Mesenchymal stem cell (in vitro differentiated cells and primary cell): Measurements from ENCODE around the gene TRAP1.
A peak's percentile ranks its signal among the peaks of the same experiment; 100 is the strongest.

Experiments used
- DNase-seq: peaks from one replicate; pipeline ENCODE4 v3.0.0-alpha.2; 2013
- H2AFZ ChIP-seq: one replicate; pipeline ENCODE4 v1.6.1; 2013; ENCODE audit warnings: low read depth, mild to moderate bottlenecking, control low read depth, inconsistent platforms, low read length, moderate library complexity
- H2AK5ac ChIP-seq: 2 replicates; pipeline ENCODE4 v1.6.1; 2013; ENCODE audit warnings: low read length, moderate library complexity, mild to moderate bottlenecking, inconsistent platforms; ENCODE audit not compliant: severe bottlenecking
- H2BK120ac ChIP-seq: one replicate; pipeline ENCODE4 v1.6.1; 2013; ENCODE audit warnings: low read depth, mild to moderate bottlenecking, inconsistent platforms, low read length, moderate library complexity
- H2BK12ac ChIP-seq, 2 experiments: one replicate each; pipeline ENCODE4 v1.6.1; 2013; ENCODE audit warnings: inconsistent platforms in 2 of 2, low read length in 2 of 2, mild to moderate bottlenecking in 2 of 2, moderate library complexity in 2 of 2, control low read depth in 1 of 2
- H2BK15ac ChIP-seq: one replicate; pipeline ENCODE4 v1.6.1; 2013; ENCODE audit warnings: mild to moderate bottlenecking, low read depth, inconsistent platforms; ENCODE audit not compliant: poor library complexity, severe bottlenecking
- H2BK5ac ChIP-seq: 2 replicates; pipeline ENCODE4 v1.6.1; 2013; ENCODE audit warnings: low read depth, mild to moderate bottlenecking, low read length, control low read depth, inconsistent platforms; ENCODE audit not compliant: poor library complexity, severe bottlenecking
- H3K14ac ChIP-seq, 2 experiments: one replicate each; pipeline ENCODE4 v1.6.1; 2013; ENCODE audit warnings: inconsistent platforms in 2 of 2, low read length in 2 of 2, control low read depth in 1 of 2, mild to moderate bottlenecking in 1 of 2, moderate library complexity in 1 of 2
- H3K18ac ChIP-seq, 2 experiments: one replicate each; pipeline ENCODE4 v1.6.1; 2013; ENCODE audit warnings: inconsistent platforms in 2 of 2, low read length in 2 of 2, control low read depth in 1 of 2, low read depth in 1 of 2, mild to moderate bottlenecking in 1 of 2
- H3K23ac ChIP-seq, 2 experiments: one replicate each; pipeline ENCODE4 v1.6.1; 2013; ENCODE audit warnings: inconsistent platforms in 2 of 2, low read length in 2 of 2, mild to moderate bottlenecking in 2 of 2, moderate library complexity in 2 of 2, control low read depth in 1 of 2
- H3K27ac ChIP-seq: 2 replicates; pipeline ENCODE4 v1.5.1; 2013; ENCODE audit warnings: mild to moderate bottlenecking, moderate library complexity, low read length, control low read depth, inconsistent platforms; ENCODE audit not compliant: poor library complexity, severe bottlenecking
- H3K27me3 ChIP-seq, 2 experiments: 2 replicates each; pipeline versions ENCODE4 v1.6.1 to v1.7.0; 2013; ENCODE audit warnings: low read length in 2 of 2, mild to moderate bottlenecking in 2 of 2, moderate library complexity in 2 of 2, control low read depth in 1 of 2, inconsistent platforms in 1 of 2; ENCODE audit not compliant: control insufficient read depth in 1 of 2, insufficient read depth in 1 of 2
- H3K36me3 ChIP-seq, 2 experiments: 2 replicates each; pipeline versions ENCODE4 v1.6.1 to v1.7.0; 2013; ENCODE audit warnings: low read length in 2 of 2, control low read depth in 1 of 2, inconsistent platforms in 1 of 2, low read depth in 1 of 2, mild to moderate bottlenecking in 1 of 2; ENCODE audit not compliant: insufficient read depth in 2 of 2, control insufficient read depth in 1 of 2
- H3K4ac ChIP-seq, 2 experiments: one replicate each; pipeline ENCODE4 v1.6.1; 2013; ENCODE audit warnings: inconsistent platforms in 2 of 2, low read length in 2 of 2, mild to moderate bottlenecking in 2 of 2, moderate library complexity in 2 of 2, control low read depth in 1 of 2, low read depth in 1 of 2
- H3K4me1 ChIP-seq: 2 replicates; pipeline ENCODE4 v1.6.1; 2013; ENCODE audit warnings: low read depth, low read length, control low read depth; ENCODE audit not compliant: control insufficient read depth, insufficient read depth
- H3K4me2 ChIP-seq: 2 replicates; pipeline ENCODE4 v1.6.1; 2013; ENCODE audit warnings: low read length, mild to moderate bottlenecking, inconsistent platforms; ENCODE audit not compliant: poor library complexity, severe bottlenecking
- H3K4me3 ChIP-seq, 2 experiments: 2 replicates each; pipeline versions ENCODE4 v1.5.1 to v1.7.0; 2013; ENCODE audit warnings: low read length in 2 of 2, mild to moderate bottlenecking in 2 of 2, control low read depth in 1 of 2, low read depth in 1 of 2; ENCODE audit not compliant: insufficient read depth in 1 of 2
- H3K79me1 ChIP-seq: replicated peaks from 2 replicates; pipeline ENCODE4 v1.6.1; 2013; ENCODE audit warnings: mild to moderate bottlenecking, control low read depth, low read length, inconsistent platforms; ENCODE audit not compliant: poor library complexity, severe bottlenecking
- H3K9ac ChIP-seq: 2 replicates; pipeline ENCODE4 v1.7.0; 2013; ENCODE audit warnings: mild to moderate bottlenecking, low read length, moderate library complexity
- H3K9me3 ChIP-seq: 2 replicates; pipeline ENCODE4 v1.7.0; 2013; ENCODE audit warnings: mild to moderate bottlenecking, low read length; ENCODE audit not compliant: control insufficient read depth
- H4K8ac ChIP-seq: one replicate; pipeline ENCODE4 v1.6.1; 2013; ENCODE audit warnings: inconsistent platforms, mild to moderate bottlenecking, low read length, moderate library complexity
- H4K91ac ChIP-seq: one replicate; pipeline ENCODE4 v1.6.1; 2013; ENCODE audit warnings: mild to moderate bottlenecking, low read length, inconsistent platforms
- WGBS: methylation state at CpG from one replicate; pipeline ENCODE4 v1.1.7; 2013; ENCODE audit warnings: mixed read lengths; 5-methylcytosine and 5-hydroxymethylcytosine counted together

The TRAP1 gene

GRCh38 chr16:3755249-3755648 is 37.9 kb upstream of the TRAP1 start:
- Histone ChIP-seq H3K9ac (no peak overlapping the region), H3K4ac (no peak overlapping the region), H3K9me3 (no peaks in the 10 kb centered on the region), H3K23ac (no peak overlapping the region), H2AFZ (no peak overlapping the region), H3K4me3 (no peak overlapping the region), H4K91ac (no peak overlapping the region), H3K4me2 (no peak overlapping the region), H2BK5ac (no peak overlapping the region), H4K8ac (no peak overlapping the region), H3K79me1 (peaks cover 40% of the 10 kb centered on the region), H2BK120ac (no peak overlapping the region), H3K14ac (no peak overlapping the region), H3K4me1 (peaks cover 4% of the 10 kb centered on the region), H2BK15ac (no peak overlapping the region), H3K27ac (peak overlapping the region; percentile 14), H2BK12ac (no peak overlapping the region), H3K36me3 (peaks cover 36 to 89% of the 10 kb centered on the region in 2 experiments), H3K27me3 (no peaks in the 10 kb centered on the region), H2AK5ac (no peak overlapping the region), H3K18ac (no peak overlapping the region)
- no peak for DNase-seq
- 100% methylated on average over 3 of the region's 4 CpGs for WGBS

GRCh38 chr16:3754772-3755171 is 37.4 kb upstream of the TRAP1 start:
- no peak for DNase-seq
- peak overlapping the region; percentile 64 for H3K27ac ChIP-seq
- H3K4ac ChIP-seq = no peak overlapping the region
- no peak overlapping the region for H2BK12ac ChIP-seq
- H3K23ac ChIP-seq = no peak overlapping the region
- H3K4me2 ChIP-seq = no peak overlapping the region
- H3K18ac ChIP-seq = no peak overlapping the region
- H3K9ac ChIP-seq = no peak overlapping the region
- H2BK120ac ChIP-seq = no peak overlapping the region
- H3K36me3 ChIP-seq = peaks cover 34 to 93% of the 10 kb centered on the region in 2 experiments
- no peak overlapping the region for H2AFZ ChIP-seq
- H2BK5ac ChIP-seq = no peak overlapping the region
- no peak overlapping the region for H4K8ac ChIP-seq
- H3K79me1 ChIP-seq = peaks cover 42% of the 10 kb centered on the region
- H3K4me3 ChIP-seq = no peak overlapping the region
- H3K4me1 ChIP-seq = peaks cover 4% of the 10 kb centered on the region
- no peak overlapping the region for H3K14ac ChIP-seq
- no peaks in the 10 kb centered on the region for H3K27me3 ChIP-seq
- H2AK5ac ChIP-seq = no peak overlapping the region
- H2BK15ac ChIP-seq = no peak overlapping the region
- H3K9me3 ChIP-seq = no peaks in the 10 kb centered on the region
- WGBS = 100% methylated on average over 2 of the region's 5 CpGs
- no peak overlapping the region for H4K91ac ChIP-seq

GRCh38 chr16:3754081-3754703 is 36.9 kb upstream of the TRAP1 start:
- Histone ChIP-seq H3K4ac (no peak overlapping the region), H3K23ac (no peak overlapping the region), H4K8ac (no peak overlapping the region), H3K27ac (peak overlapping the region; percentile 37), H2BK5ac (no peak overlapping the region), H3K79me1 (peaks cover 40% of the 10 kb centered on the region), H4K91ac (no peak overlapping the region), H3K36me3 (peaks cover 33 to 92% of the 10 kb centered on the region in 2 experiments), H2BK12ac (no peak overlapping the region), H3K18ac (no peak overlapping the region), H3K14ac (no peak overlapping the region), H3K9ac (no peak overlapping the region), H2AK5ac (peak overlapping the region; percentile 31), H3K4me1 (peaks cover 4% of the 10 kb centered on the region), H2BK120ac (no peak overlapping the region), H3K27me3 (no peaks in the 10 kb centered on the region), H3K4me3 (no peak overlapping the region), H3K4me2 (no peak overlapping the region), H2BK15ac (no peak overlapping the region), H3K9me3 (no peaks in the 10 kb centered on the region), H2AFZ (no peak overlapping the region)
- peak; percentile 21 for DNase-seq
- 82% methylated on average over 3 of the region's 4 CpGs for WGBS

GRCh38 chr16:3752984-3753383 is 35.7 kb upstream of the TRAP1 start:
- Histone ChIP-seq H2BK5ac (no peak overlapping the region), H2BK15ac (no peak overlapping the region), H3K14ac (no peak overlapping the region), H3K4ac (no peak overlapping the region), H2BK120ac (no peak overlapping the region), H2AFZ (no peak overlapping the region), H2AK5ac (peak overlapping the region; percentile 35), H3K4me1 (peaks cover 4% of the 10 kb centered on the region), H3K79me1 (peaks cover 40% of the 10 kb centered on the region), H3K27ac (no peak overlapping the region), H4K91ac (no peak overlapping the region), H3K27me3 (no peaks in the 10 kb centered on the region), H3K23ac (no peak overlapping the region), H3K9me3 (no peaks in the 10 kb centered on the region), H3K36me3 (peaks cover 39 to 89% of the 10 kb centered on the region in 2 experiments), H4K8ac (no peak overlapping the region), H3K4me2 (no peak overlapping the region), H3K4me3 (no peak overlapping the region), H3K9ac (no peak overlapping the region), H3K18ac (no peak overlapping the region), H2BK12ac (no peak overlapping the region)
- DNase-seq = no peak
- WGBS = over 99% methylated on average over 15 of the region's 15 CpGs
